Hippocampal formation (tissue), 2 donors: Measurements from ENCODE around the gene DNAJC3.
"Not testable (repeated sequence)": the region's sequence is repeated elsewhere in the genome, so short reads cannot be mapped to it uniquely, and the experiment has no call there.

Experiments
- DNase-seq, 2 donors: peaks; one replicate each; lab custom pipeline; 2025; lab: John Stamatoyannopoulos, UW

DNAJC3 gene

GRCh38 chr13:95671597-95671996 lies 5.3 kb upstream of the DNAJC3 start:
- no peak for DNase-seq

GRCh38 chr13:95676105-95676761 lies 706 bp upstream of the DNAJC3 start:
- DNase-seq, result peak in 1 of 2 donors; percentile 39

- peak in 1 of 2 donors; percentile 46 for DNase-seq
Measured at GRCh38 chr13:95677564-95678266, 776 bp downstream of the DNAJC3 start.

GRCh38 chr13:95678967-95679366 lies 2.0 kb downstream of the DNAJC3 start:
- no peak for DNase-seq

GRCh38 chr13:95679722-95680121 lies 2.8 kb downstream of the DNAJC3 start:
- DNase-seq, result no peak

- no peak for DNase-seq
Measured at GRCh38 chr13:95684418-95684817, 7.5 kb downstream of the DNAJC3 start.

- not testable (repeated sequence) for DNase-seq
Measured at GRCh38 chr13:95684960-95685359, 8.0 kb downstream of the DNAJC3 start.

- no peak for DNase-seq
Measured at GRCh38 chr13:95689582-95689926, 12.6 kb downstream of the DNAJC3 start.

GRCh38 chr13:95690986-95691385 lies 14.0 kb downstream of the DNAJC3 start:
- not testable (repeated sequence) for DNase-seq

GRCh38 chr13:95697052-95697680 lies 20.2 kb downstream of the DNAJC3 start:
- DNase-seq, result no peak

GRCh38 chr13:95698047-95698749 lies 21.3 kb downstream of the DNAJC3 start:
- no peak for DNase-seq

GRCh38 chr13:95703576-95703975 lies 26.6 kb downstream of the DNAJC3 start:
- no peak for DNase-seq

- no peak for DNase-seq
Measured at GRCh38 chr13:95704510-95704909, 27.6 kb downstream of the DNAJC3 start.

- DNase-seq, result no peak
Measured at GRCh38 chr13:95706356-95706755, 29.4 kb downstream of the DNAJC3 start.

- no peak for DNase-seq
Measured at GRCh38 chr13:95707035-95707434, 30.1 kb downstream of the DNAJC3 start.

- no peak for DNase-seq
Measured at GRCh38 chr13:95707442-95708390, 30.8 kb downstream of the DNAJC3 start.

- no peak for DNase-seq
Measured at GRCh38 chr13:95708391-95708774, 31.4 kb downstream of the DNAJC3 start.

GRCh38 chr13:95708811-95709500 lies 32.0 kb downstream of the DNAJC3 start:
- no peak for DNase-seq

GRCh38 chr13:95710313-95710712 lies 33.4 kb downstream of the DNAJC3 start:
- no peak for DNase-seq

GRCh38 chr13:95712846-95713245 lies 35.9 kb downstream of the DNAJC3 start:
- DNase-seq, result not testable (repeated sequence)

GRCh38 chr13:95713651-95714050 lies 36.7 kb downstream of the DNAJC3 start:
- DNase-seq, result no peak
